Measurements from ENCODE around the gene MEAK7. TPM values are rescaled to one million over a fixed set of nuclear protein-coding genes. Genes with fewer than 3 reads are reported as not detected.
"Not testable (repeated sequence)": the region's sequence is repeated elsewhere in the genome, so short reads cannot be mapped to it uniquely, and the experiment has no call there.

The MEAK7 gene
- total RNA-seq, 1 donor from 2014 or later, result 34.2 TPM

DNA sequence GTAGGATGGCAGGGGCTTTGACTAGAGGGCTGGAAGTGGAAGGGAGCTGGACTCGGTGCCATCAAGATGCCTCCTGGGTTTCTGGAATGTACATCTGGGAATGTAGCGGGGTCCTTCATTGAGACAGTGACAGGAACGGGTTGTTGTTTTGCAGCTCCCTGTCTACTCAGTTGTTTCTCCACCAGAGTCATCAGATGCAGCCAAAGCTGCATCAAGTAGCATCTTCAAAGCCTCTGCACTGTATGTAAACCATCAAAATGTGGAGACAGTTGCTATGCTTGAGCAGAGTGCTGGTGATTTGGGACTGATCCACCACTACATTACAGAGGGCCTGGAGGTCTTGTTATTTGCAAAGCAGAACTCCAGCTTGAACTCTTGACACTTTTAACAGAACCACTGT is 25.1 kb upstream of the MEAK7 start:
- TF ChIP-seq CTCF (IDR thresholded peaks at IDR 0.05; ENCODE audit: unreplicated experiment), result no peak
- no peak overlapping the region for H3K27ac Mint-ChIP-seq (ENCODE audit: unreplicated experiment)
- peaks cover 6% of the 10 kb centered on the region for H3K9me3 Mint-ChIP-seq (ENCODE audit: unreplicated experiment)
- H3K4me1 Mint-ChIP-seq (ENCODE audit: unreplicated experiment), result peaks cover 43% of the 10 kb centered on the region
- H3K27me3 Mint-ChIP-seq (ENCODE audit: unreplicated experiment), result peaks cover 15% of the 10 kb centered on the region
- no peak overlapping the region for H3K4me3 Mint-ChIP-seq (ENCODE audit: unreplicated experiment)
- peaks cover 17% of the 10 kb centered on the region for H3K36me3 Mint-ChIP-seq (ENCODE audit: low read depth, unreplicated experiment)
- DNase-seq (ENCODE audit: low spot score), result no peak

- no peak for DNase-seq (ENCODE audit: low spot score)
- H3K9me3 Mint-ChIP-seq (ENCODE audit: unreplicated experiment), result peaks cover 6% of the 10 kb centered on the region
- peaks cover 17% of the 10 kb centered on the region for H3K36me3 Mint-ChIP-seq (ENCODE audit: low read depth, unreplicated experiment)
- no peak overlapping the region for H3K27ac Mint-ChIP-seq (ENCODE audit: unreplicated experiment)
- H3K27me3 Mint-ChIP-seq (ENCODE audit: unreplicated experiment), result peaks cover 17% of the 10 kb centered on the region
- H3K4me3 Mint-ChIP-seq (ENCODE audit: unreplicated experiment), result no peak overlapping the region
- H3K4me1 Mint-ChIP-seq (ENCODE audit: unreplicated experiment), result peaks cover 43% of the 10 kb centered on the region
- TF ChIP-seq CTCF (IDR thresholded peaks at IDR 0.05; ENCODE audit: unreplicated experiment), result no peak
These were observed 23.9 kb upstream of the MEAK7 start for GRCh38 chr16:84528322-84528721.

GRCh38 chr16:84527532-84528269 is 23.2 kb upstream of the MEAK7 start:
- TF ChIP-seq CTCF (IDR thresholded peaks at IDR 0.05; ENCODE audit: unreplicated experiment), result no peak
- peaks cover 17% of the 10 kb centered on the region for H3K36me3 Mint-ChIP-seq (ENCODE audit: low read depth, unreplicated experiment)
- peaks cover 6% of the 10 kb centered on the region for H3K9me3 Mint-ChIP-seq (ENCODE audit: unreplicated experiment)
- H3K4me3 Mint-ChIP-seq (ENCODE audit: unreplicated experiment), result peak overlapping the region; percentile 19
- peaks cover 19% of the 10 kb centered on the region for H3K27me3 Mint-ChIP-seq (ENCODE audit: unreplicated experiment)
- H3K27ac Mint-ChIP-seq (ENCODE audit: unreplicated experiment), result no peak overlapping the region
- no peak for DNase-seq (ENCODE audit: low spot score)
- peaks cover 38% of the 10 kb centered on the region for H3K4me1 Mint-ChIP-seq (ENCODE audit: unreplicated experiment)

DNA sequence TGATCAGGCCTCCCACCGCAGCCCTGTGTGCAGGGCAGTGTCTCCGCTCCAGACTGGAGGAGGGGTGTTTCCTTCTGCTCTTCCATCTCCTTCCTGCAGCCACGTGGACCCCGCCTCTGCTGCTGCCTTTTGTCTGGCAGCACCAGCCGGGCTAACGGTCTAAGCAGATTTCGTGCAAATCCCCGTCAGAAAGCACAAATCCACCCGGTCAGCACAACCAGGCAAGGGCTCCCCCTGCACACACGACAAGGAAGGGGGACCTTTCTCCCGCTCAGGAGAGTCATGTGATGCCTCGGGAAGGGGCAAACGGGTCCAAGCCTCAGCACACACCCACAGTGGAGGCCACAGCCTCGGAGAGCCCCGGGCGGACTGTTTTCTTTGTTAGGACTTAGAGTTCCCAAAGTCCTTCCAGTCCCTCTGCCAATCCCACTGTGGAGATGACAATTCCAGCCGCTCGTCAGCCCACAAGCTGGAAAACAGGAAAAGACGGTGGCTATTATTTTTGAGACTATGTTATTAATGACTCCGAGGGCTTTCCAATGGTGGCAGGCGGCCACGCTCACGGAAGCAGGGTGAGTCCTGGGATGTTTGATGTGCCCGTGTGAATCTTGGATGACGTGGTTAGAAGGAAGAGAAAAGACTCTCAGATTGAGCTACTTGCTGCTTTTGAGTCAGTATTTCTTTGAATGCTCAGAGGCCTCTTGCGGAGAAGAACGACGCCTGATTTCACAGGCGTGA is 22.5 kb upstream of the MEAK7 start:
- Mint-ChIP-seq H3K4me3 (ENCODE audit: unreplicated experiment) (no peak overlapping the region), H3K4me1 (ENCODE audit: unreplicated experiment) (peaks cover 30% of the 10 kb centered on the region), H3K27ac (ENCODE audit: unreplicated experiment) (peak overlapping the region; percentile 70), H3K36me3 (ENCODE audit: low read depth, unreplicated experiment) (peaks cover 16% of the 10 kb centered on the region), H3K9me3 (ENCODE audit: unreplicated experiment) (peaks cover 6% of the 10 kb centered on the region), H3K27me3 (ENCODE audit: unreplicated experiment) (peaks cover 15% of the 10 kb centered on the region)
- no peak for DNase-seq (ENCODE audit: low spot score)
- TF ChIP-seq CTCF (IDR thresholded peaks at IDR 0.05; ENCODE audit: unreplicated experiment), result no peak

- peaks cover 15% of the 10 kb centered on the region for H3K4me1 Mint-ChIP-seq (ENCODE audit: unreplicated experiment)
- not testable (repeated sequence) for H3K27me3 Mint-ChIP-seq (ENCODE audit: unreplicated experiment); DNase-seq (ENCODE audit: low spot score); H3K4me3 Mint-ChIP-seq (ENCODE audit: unreplicated experiment); H3K9me3 Mint-ChIP-seq (ENCODE audit: unreplicated experiment); H3K27ac Mint-ChIP-seq (ENCODE audit: unreplicated experiment)
- peaks cover 12% of the 10 kb centered on the region for H3K36me3 Mint-ChIP-seq (ENCODE audit: low read depth, unreplicated experiment)
These were observed 20.6 kb upstream of the MEAK7 start for GRCh38 chr16:84524941-84525581.
